K562 (cell line): ENCODE results near the gene TPX2. TPM values are rescaled to one million over a fixed set of nuclear protein-coding genes. Genes with fewer than 3 reads are reported as not detected.

Experiments
- ELF2 ChIP-seq: fragments of 250-450 bp; sonication (Bioruptor Pico); IDR thresholded peaks from 2 replicates; pipeline ENCODE4 v1.5.0; 2021; ENCODE audit warnings: mild to moderate bottlenecking
- ETS2 ChIP-seq: IDR thresholded peaks from 2 replicates; pipeline ENCODE4 v1.6.1; 2016; ENCODE audit warnings: borderline replicate concordance, missing genetic modification characterization, mild to moderate bottlenecking, moderate library complexity, missing compliant biosample characterization; ENCODE audit not compliant: poor library complexity, severe bottlenecking
- FOSL1 ChIP-seq: fragments of 200-800 bp; sonication (Bioruptor generic); conservative IDR thresholded peaks from 2 replicates; pipeline ENCODE4 v1.6.1; 2016; ENCODE audit warnings: missing genetic modification characterization, missing compliant biosample characterization
- GATAD2B ChIP-seq: fragments of 450-650 bp; IDR thresholded peaks from 2 replicates; pipeline ENCODE4 v1.6.1; 2017; ENCODE audit warnings: mild to moderate bottlenecking, borderline replicate concordance
- MEIS2 ChIP-seq: fragments of 450-650 bp; IDR thresholded peaks from 2 replicates; pipeline ENCODE4 v1.6.1; 2014; ENCODE audit warnings: mild to moderate bottlenecking; ENCODE audit not compliant: partially characterized antibody
- NCOA1 ChIP-seq: fragments of 450-650 bp; IDR thresholded peaks from 2 replicates; pipeline ENCODE4 v1.6.1; 2016; ENCODE audit warnings: low read depth
- NFIC ChIP-seq: fragments of 450-650 bp; IDR thresholded peaks from 2 replicates; pipeline ENCODE4 v1.6.1; 2017; ENCODE audit warnings: mild to moderate bottlenecking, inconsistent platforms
- NFXL1 ChIP-seq: fragments of 450-650 bp; formaldehyde crosslinking; IDR thresholded peaks from 2 replicates; pipeline ENCODE4 v1.4.0; 2021; ENCODE audit warnings: mild to moderate bottlenecking
- RCOR1 ChIP-seq, 2 experiments: IDR thresholded peaks; 2 replicates each; pipeline ENCODE4 v1.6.1; 2012; ENCODE audit warnings: low read depth in 2 of 2, low read length in 2 of 2, borderline replicate concordance in 1 of 2, improper control_type of control experiment in 1 of 2
- SMARCE1 ChIP-seq: fragments of 450-650 bp; IDR thresholded peaks from 2 replicates; pipeline ENCODE4 v1.7.1; 2016; ENCODE audit warnings: mild to moderate bottlenecking
- TEAD4 ChIP-seq, 2 experiments: sonication (generic) in 1 of 2; formaldehyde crosslinking in 1 of 2; IDR thresholded peaks; 2 replicates each; pipeline versions ENCODE4 v1.6.1 to v1.8.0; 2012 to 2022; ENCODE audit warnings: borderline replicate concordance in 1 of 2, inconsistent platforms in 1 of 2, low read length in 1 of 2, mild to moderate bottlenecking in 1 of 2, missing genetic modification reagents in 1 of 2
- ZNF274 ChIP-seq: IDR thresholded peaks from 2 replicates; pipeline ENCODE4 v1.6.1; 2011; ENCODE audit warnings: low read depth, mild to moderate bottlenecking, low read length, moderate library complexity, borderline replicate concordance
- polyA plus RNA-seq, 8 experiments: library from polyadenylated mRNA; depleted of rRNA in 4 of 8; stranded (reverse) in 5 of 8; unstranded in 3 of 8; fragments of >200 nt; fragmentation: Nextera tagmentation in 2 of 8; fragmentation: Illumina TruSeq in 1 of 8; extraction: Ambion mirVana in 2 of 8; extraction: Trizol in 1 of 8; gene quantifications; 2 replicates each; pipeline versions ENCODE4 v1.2.1 to v1.2.3, GENCODE V29; 2011 to 2014; ENCODE audit warnings: inconsistent platforms in 1 of 8, missing spikeins in 1 of 8
- total RNA-seq, 7 experiments: library from RNA; depleted of rRNA in 6 of 7; stranded (reverse); fragments of >200 nt in 6 of 7; fragmentation: Illumina TruSeq in 2 of 7; extraction: Trizol in 2 of 7; gene quantifications; 2 replicates each; pipeline versions ENCODE4 v1.2.1 to v1.2.3, GENCODE V29; 2011 to 2021; ENCODE audit warnings: low replicate concordance in 1 of 7
- TF ChIP-seq, protein P1 (sequence below): fragments of 200-800 bp; sonication (Bioruptor generic); IDR thresholded peaks from 2 replicates; pipeline ENCODE4 v1.6.1; 2016; ENCODE audit warnings: missing genetic modification characterization, missing compliant biosample characterization
- TF ChIP-seq, protein P2 (sequence below): fragments of 450-650 bp; IDR thresholded peaks from 2 replicates; pipeline ENCODE4 v1.6.1; 2016
- TF ChIP-seq, protein P3 (sequence below): fragments of 250-450 bp; sonication (Bioruptor Pico); IDR thresholded peaks from 2 replicates; pipeline ENCODE4 v1.8.0; 2022; ENCODE audit warnings: moderate library complexity, mild to moderate bottlenecking, inconsistent platforms
- TF ChIP-seq, protein P4 (sequence below): fragments of 450-650 bp; IDR thresholded peaks from 2 replicates; pipeline ENCODE4 v1.6.1; 2017; ENCODE audit warnings: antibody characterized with exemption, mild to moderate bottlenecking

The TPX2 gene
- total and polyA plus RNA-seq, 9 of the 15 experiments (the other 6 are each of a cell fraction or from before 2014, with no cell fraction given) = 48.0 to 241 (median 133) TPM

DNA sequence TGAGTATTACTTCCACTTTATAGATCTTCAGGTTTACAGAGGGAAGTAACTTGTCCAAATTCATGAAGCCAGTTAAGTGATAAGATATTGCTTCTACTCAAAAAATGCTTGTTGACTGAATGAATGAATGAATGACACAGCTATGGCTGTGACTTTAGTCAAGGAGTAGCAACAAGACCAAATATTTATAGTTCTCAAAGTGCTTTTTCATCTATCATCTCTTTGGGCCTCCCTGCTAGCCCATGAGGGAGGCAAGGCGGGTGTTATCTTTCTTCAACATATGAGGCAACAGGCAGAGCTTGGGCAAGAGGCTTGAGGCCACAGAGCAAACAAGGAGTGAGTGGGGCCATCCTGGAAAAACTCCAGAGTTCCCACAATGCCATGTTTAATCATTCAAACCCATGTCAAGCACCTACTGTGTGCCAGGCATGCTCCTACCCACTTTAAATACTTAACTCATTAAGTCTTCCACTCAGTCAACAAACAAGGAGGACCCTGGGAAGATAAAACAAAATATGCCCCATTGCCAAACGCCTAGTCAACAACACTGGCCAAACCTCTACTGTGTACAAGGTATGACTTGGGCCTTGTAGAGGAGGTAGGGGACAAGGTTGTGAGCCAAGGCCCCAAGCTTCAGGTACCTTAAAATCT lies 32.4 kb upstream of the TPX2 start (continued):
- TF ChIP-seq, protein P1, sequence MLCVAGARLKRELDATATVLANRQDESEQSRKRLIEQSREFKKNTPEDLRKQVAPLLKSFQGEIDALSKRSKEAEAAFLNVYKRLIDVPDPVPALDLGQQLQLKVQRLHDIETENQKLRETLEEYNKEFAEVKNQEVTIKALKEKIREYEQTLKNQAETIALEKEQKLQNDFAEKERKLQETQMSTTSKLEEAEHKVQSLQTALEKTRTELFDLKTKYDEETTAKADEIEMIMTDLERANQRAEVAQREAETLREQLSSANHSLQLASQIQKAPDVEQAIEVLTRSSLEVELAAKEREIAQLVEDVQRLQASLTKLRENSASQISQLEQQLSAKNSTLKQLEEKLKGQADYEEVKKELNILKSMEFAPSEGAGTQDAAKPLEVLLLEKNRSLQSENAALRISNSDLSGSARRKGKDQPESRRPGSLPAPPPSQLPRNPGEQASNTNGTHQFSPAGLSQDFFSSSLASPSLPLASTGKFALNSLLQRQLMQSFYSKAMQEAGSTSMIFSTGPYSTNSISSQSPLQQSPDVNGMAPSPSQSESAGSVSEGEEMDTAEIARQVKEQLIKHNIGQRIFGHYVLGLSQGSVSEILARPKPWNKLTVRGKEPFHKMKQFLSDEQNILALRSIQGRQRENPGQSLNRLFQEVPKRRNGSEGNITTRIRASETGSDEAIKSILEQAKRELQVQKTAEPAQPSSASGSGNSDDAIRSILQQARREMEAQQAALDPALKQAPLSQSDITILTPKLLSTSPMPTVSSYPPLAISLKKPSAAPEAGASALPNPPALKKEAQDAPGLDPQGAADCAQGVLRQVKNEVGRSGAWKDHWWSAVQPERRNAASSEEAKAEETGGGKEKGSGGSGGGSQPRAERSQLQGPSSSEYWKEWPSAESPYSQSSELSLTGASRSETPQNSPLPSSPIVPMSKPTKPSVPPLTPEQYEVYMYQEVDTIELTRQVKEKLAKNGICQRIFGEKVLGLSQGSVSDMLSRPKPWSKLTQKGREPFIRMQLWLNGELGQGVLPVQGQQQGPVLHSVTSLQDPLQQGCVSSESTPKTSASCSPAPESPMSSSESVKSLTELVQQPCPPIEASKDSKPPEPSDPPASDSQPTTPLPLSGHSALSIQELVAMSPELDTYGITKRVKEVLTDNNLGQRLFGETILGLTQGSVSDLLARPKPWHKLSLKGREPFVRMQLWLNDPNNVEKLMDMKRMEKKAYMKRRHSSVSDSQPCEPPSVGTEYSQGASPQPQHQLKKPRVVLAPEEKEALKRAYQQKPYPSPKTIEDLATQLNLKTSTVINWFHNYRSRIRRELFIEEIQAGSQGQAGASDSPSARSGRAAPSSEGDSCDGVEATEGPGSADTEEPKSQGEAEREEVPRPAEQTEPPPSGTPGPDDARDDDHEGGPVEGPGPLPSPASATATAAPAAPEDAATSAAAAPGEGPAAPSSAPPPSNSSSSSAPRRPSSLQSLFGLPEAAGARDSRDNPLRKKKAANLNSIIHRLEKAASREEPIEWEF (CRISPR knock-in tag) = peak; percentile 93
- TF ChIP-seq, protein P2, sequence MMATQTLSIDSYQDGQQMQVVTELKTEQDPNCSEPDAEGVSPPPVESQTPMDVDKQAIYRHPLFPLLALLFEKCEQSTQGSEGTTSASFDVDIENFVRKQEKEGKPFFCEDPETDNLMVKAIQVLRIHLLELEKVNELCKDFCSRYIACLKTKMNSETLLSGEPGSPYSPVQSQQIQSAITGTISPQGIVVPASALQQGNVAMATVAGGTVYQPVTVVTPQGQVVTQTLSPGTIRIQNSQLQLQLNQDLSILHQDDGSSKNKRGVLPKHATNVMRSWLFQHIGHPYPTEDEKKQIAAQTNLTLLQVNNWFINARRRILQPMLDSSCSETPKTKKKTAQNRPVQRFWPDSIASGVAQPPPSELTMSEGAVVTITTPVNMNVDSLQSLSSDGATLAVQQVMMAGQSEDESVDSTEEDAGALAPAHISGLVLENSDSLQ = peak; percentile 82
- TF ChIP-seq NFIC = peak; percentile 89
- TF ChIP-seq GATAD2B = 0 out of 2 replicates have a peak, but pooled peaks have one; percentile 56
- TF ChIP-seq, protein P3, sequence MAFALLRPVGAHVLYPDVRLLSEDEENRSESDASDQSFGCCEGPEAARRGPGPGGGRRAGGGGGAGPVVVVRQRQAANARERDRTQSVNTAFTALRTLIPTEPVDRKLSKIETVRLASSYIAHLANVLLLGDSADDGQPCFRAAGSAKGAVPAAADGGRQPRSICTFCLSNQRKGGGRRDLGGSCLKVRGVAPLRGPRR (CRISPR knock-in tag) = 0 out of 2 replicates have a peak, but pooled peaks have one; percentile 70
- TF ChIP-seq NCOA1 = peak; percentile 74; the same call in 1 of the 2 replicates
- no peak for TF ChIP-seq ETS2
- peak; percentile 20; the same call in 1 of the 2 replicates for TF ChIP-seq ELF2 (CRISPR knock-in tag)
- peak; percentile 90 for TF ChIP-seq SMARCE1
- peak; percentile 54; the same call in 1 of the 2 replicates for TF ChIP-seq ZNF274
- TF ChIP-seq, protein P4, sequence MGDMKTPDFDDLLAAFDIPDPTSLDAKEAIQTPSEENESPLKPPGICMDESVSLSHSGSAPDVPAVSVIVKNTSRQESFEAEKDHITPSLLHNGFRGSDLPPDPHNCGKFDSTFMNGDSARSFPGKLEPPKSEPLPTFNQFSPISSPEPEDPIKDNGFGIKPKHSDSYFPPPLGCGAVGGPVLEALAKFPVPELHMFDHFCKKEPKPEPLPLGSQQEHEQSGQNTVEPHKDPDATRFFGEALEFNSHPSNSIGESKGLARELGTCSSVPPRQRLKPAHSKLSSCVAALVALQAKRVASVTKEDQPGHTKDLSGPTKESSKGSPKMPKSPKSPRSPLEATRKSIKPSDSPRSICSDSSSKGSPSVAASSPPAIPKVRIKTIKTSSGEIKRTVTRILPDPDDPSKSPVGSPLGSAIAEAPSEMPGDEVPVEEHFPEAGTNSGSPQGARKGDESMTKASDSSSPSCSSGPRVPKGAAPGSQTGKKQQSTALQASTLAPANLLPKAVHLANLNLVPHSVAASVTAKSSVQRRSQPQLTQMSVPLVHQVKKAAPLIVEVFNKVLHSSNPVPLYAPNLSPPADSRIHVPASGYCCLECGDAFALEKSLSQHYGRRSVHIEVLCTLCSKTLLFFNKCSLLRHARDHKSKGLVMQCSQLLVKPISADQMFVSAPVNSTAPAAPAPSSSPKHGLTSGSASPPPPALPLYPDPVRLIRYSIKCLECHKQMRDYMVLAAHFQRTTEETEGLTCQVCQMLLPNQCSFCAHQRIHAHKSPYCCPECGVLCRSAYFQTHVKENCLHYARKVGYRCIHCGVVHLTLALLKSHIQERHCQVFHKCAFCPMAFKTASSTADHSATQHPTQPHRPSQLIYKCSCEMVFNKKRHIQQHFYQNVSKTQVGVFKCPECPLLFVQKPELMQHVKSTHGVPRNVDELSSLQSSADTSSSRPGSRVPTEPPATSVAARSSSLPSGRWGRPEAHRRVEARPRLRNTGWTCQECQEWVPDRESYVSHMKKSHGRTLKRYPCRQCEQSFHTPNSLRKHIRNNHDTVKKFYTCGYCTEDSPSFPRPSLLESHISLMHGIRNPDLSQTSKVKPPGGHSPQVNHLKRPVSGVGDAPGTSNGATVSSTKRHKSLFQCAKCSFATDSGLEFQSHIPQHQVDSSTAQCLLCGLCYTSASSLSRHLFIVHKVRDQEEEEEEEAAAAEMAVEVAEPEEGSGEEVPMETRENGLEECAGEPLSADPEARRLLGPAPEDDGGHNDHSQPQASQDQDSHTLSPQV = peak; percentile 99
- peak; percentile 91 for TF ChIP-seq MEIS2
- TF ChIP-seq FOSL1 = peak; percentile 60
- TF ChIP-seq NFXL1 (CRISPR knock-in tag) = 0 out of 2 replicates have a peak, but pooled peaks have one; percentile 24
- TF ChIP-seq RCOR1 (IDR thresholded peaks at IDR 0.05; ENCODE audit: borderline replicate concordance in 1 of 2, low read depth in 2 of 2, low read length in 2 of 2) = peak in 1 of 2 experiments; percentile 96; a peak in 3 of 4 replicates
- TF ChIP-seq TEAD4 (IDR thresholded peaks at IDR 0.05; ENCODE audit: low read length) = peak; percentile 88
- TF ChIP-seq TEAD4 (CRISPR knock-in tag; IDR thresholded peaks at IDR 0.05; ENCODE audit: borderline replicate concordance) = no peak
